H9 (cell line): ENCODE results near the gene ETFRF1. TPM values are rescaled to one million over a fixed set of nuclear protein-coding genes. Genes with fewer than 3 reads are reported as not detected.

Experiments used
- DNase-seq: peaks from one replicate; pipeline ENCODE4 v3.0.0-alpha.2; 2017
- H2AFZ ChIP-seq: one replicate; pipeline ENCODE4 v1.6.1; 2013; ENCODE audit warnings: mild to moderate bottlenecking, low read length, control low read depth, moderate library complexity
- H2AK5ac ChIP-seq: 2 replicates; pipeline ENCODE4 v1.6.1; 2013; ENCODE audit warnings: low read length, control low read depth, mixed read lengths; ENCODE audit not compliant: insufficient read length
- H2BK120ac ChIP-seq: one replicate; pipeline ENCODE4 v1.6.1; 2013; ENCODE audit warnings: low read depth, mild to moderate bottlenecking, low read length, control low read depth, inconsistent platforms; ENCODE audit not compliant: poor library complexity, severe bottlenecking
- H2BK12ac ChIP-seq: 2 replicates; pipeline ENCODE4 v1.6.1; 2013; ENCODE audit warnings: low read length, control low read depth, mixed read lengths, low read depth; ENCODE audit not compliant: insufficient read length
- H2BK15ac ChIP-seq: 2 replicates; pipeline ENCODE4 v1.6.1; 2013; ENCODE audit warnings: low read depth, low read length, control low read depth
- H2BK20ac ChIP-seq: one replicate; pipeline ENCODE4 v1.6.1; 2013; ENCODE audit warnings: low read depth, mild to moderate bottlenecking, low read length, control low read depth, inconsistent platforms; ENCODE audit not compliant: poor library complexity, severe bottlenecking
- H2BK5ac ChIP-seq: 2 replicates; pipeline ENCODE4 v1.6.1; 2013; ENCODE audit warnings: low read length, control low read depth, mixed read lengths; ENCODE audit not compliant: insufficient read length
- H3K14ac ChIP-seq: 2 replicates; pipeline ENCODE4 v1.6.1; 2013; ENCODE audit warnings: low read length, control low read depth; ENCODE audit not compliant: insufficient read depth
- H3K18ac ChIP-seq: 2 replicates; pipeline ENCODE4 v1.6.1; 2013; ENCODE audit warnings: low read depth, mild to moderate bottlenecking, mixed read lengths, low read length, control low read depth; ENCODE audit not compliant: insufficient read length
- H3K23ac ChIP-seq: 2 replicates; pipeline ENCODE4 v1.6.1; 2013; ENCODE audit warnings: low read length, control low read depth, mixed read lengths, low read depth; ENCODE audit not compliant: insufficient read length
- H3K23me2 ChIP-seq: 2 replicates; pipeline ENCODE4 v1.6.1; 2013; ENCODE audit warnings: low read depth, mild to moderate bottlenecking, mixed read lengths, low read length, control low read depth; ENCODE audit not compliant: insufficient read length, poor library complexity, severe bottlenecking
- H3K27ac ChIP-seq: 2 replicates; pipeline ENCODE4 v1.5.1; 2013; ENCODE audit warnings: low read length, control low read depth, mixed read lengths, low read depth; ENCODE audit not compliant: insufficient read length
- H3K27me3 ChIP-seq: 2 replicates; pipeline ENCODE4 v1.6.1; 2013; ENCODE audit warnings: low read length, control low read depth, inconsistent platforms; ENCODE audit not compliant: insufficient read depth
- H3K4ac ChIP-seq: 2 replicates; pipeline ENCODE4 v1.6.1; 2013; ENCODE audit warnings: low read depth, mild to moderate bottlenecking, control low read depth, inconsistent platforms, low read length, moderate library complexity
- H3K4me1 ChIP-seq: 2 replicates; pipeline ENCODE4 v1.6.1; 2013; ENCODE audit warnings: low read length, control low read depth, inconsistent platforms; ENCODE audit not compliant: insufficient read depth
- H3K4me2 ChIP-seq: 2 replicates; pipeline ENCODE4 v1.6.1; 2013; ENCODE audit warnings: low read length, control low read depth, mixed read lengths; ENCODE audit not compliant: insufficient read length, insufficient read depth
- H3K56ac ChIP-seq: 2 replicates; pipeline ENCODE4 v1.6.1; 2013; ENCODE audit warnings: low read depth, mild to moderate bottlenecking, mixed read lengths, low read length, control low read depth; ENCODE audit not compliant: insufficient read length
- H3K79me1 ChIP-seq: 2 replicates; pipeline ENCODE4 v1.6.1; 2013; ENCODE audit warnings: low read depth, mild to moderate bottlenecking, moderate library complexity, low read length, control low read depth, inconsistent platforms; ENCODE audit not compliant: insufficient read depth, poor library complexity, severe bottlenecking
- H3K79me2 ChIP-seq: 2 replicates; pipeline ENCODE4 v1.6.1; 2013; ENCODE audit warnings: low read length, control low read depth, inconsistent platforms; ENCODE audit not compliant: insufficient read depth
- H3K9ac ChIP-seq: 2 replicates; pipeline ENCODE4 v1.6.1; 2013; ENCODE audit warnings: low read length, control low read depth, mixed read lengths; ENCODE audit not compliant: insufficient read length; ENCODE audit errors: extremely low read depth
- H3K9me3 ChIP-seq: one replicate; pipeline ENCODE4 v1.6.1; 2013; ENCODE audit warnings: low read depth, low read length, inconsistent platforms; ENCODE audit not compliant: control insufficient read depth
- H3T11ph ChIP-seq: one replicate; pipeline ENCODE4 v1.6.1; 2013; ENCODE audit warnings: mild to moderate bottlenecking, low read length, control low read depth, inconsistent platforms
- H4K20me1 ChIP-seq: one replicate; pipeline ENCODE4 v1.6.1; 2013; ENCODE audit not compliant: control insufficient read depth, insufficient read length, insufficient read depth
- H4K5ac ChIP-seq: 2 replicates; pipeline ENCODE4 v1.6.1; 2013; ENCODE audit warnings: low read depth, mild to moderate bottlenecking, mixed read lengths, low read length, control low read depth; ENCODE audit not compliant: insufficient read length
- H4K8ac ChIP-seq: replicated peaks from 2 replicates; pipeline ENCODE4 v1.6.1; 2013; ENCODE audit warnings: low read length, control low read depth, mixed read lengths, low read depth; ENCODE audit not compliant: insufficient read length
- H4K91ac ChIP-seq: 2 replicates; pipeline ENCODE4 v1.6.1; 2013; ENCODE audit warnings: low read depth, mild to moderate bottlenecking, moderate library complexity, mixed read lengths, low read length, control low read depth; ENCODE audit not compliant: insufficient read length
- H3K27ac Mint-ChIP-seq, 3 experiments: 2 replicates in 2 of 3; 3 replicates in 1 of 3; pipeline ENCODE4 v1.8.0; 2020 to 2021; ENCODE audit warnings: mixed read lengths in 3 of 3, mild to moderate bottlenecking in 1 of 3, moderate library complexity in 1 of 3
- H3K27me3 Mint-ChIP-seq: 2 replicates; pipeline ENCODE4 v1.8.0; 2021; ENCODE audit warnings: low read depth, mild to moderate bottlenecking, moderate library complexity, mixed read lengths
- H3K36me3 Mint-ChIP-seq, 3 experiments: 2 replicates in 2 of 3; 3 replicates in 1 of 3; pipeline ENCODE4 v1.8.0; 2020 to 2021; ENCODE audit warnings: low read depth in 3 of 3, mixed read lengths in 3 of 3; ENCODE audit not compliant: insufficient read depth in 1 of 3
- H3K4me1 Mint-ChIP-seq, 2 experiments: 2 replicates each; pipeline ENCODE4 v1.8.0; 2020; ENCODE audit warnings: mixed read lengths in 2 of 2
- H3K4me3 Mint-ChIP-seq, 2 experiments: 2 replicates in 1 of 2; 3 replicates in 1 of 2; pipeline ENCODE4 v1.8.0; 2020 to 2021; ENCODE audit warnings: mild to moderate bottlenecking in 2 of 2, mixed read lengths in 2 of 2, moderate library complexity in 1 of 2
- H3K9me3 Mint-ChIP-seq, 2 experiments: 2 replicates in 1 of 2; 3 replicates in 1 of 2; pipeline ENCODE4 v1.8.0; 2020; ENCODE audit warnings: mild to moderate bottlenecking in 2 of 2, mixed read lengths in 2 of 2, moderate library complexity in 1 of 2
- CTCF ChIP-seq: fragments of 200-600 bp; sonication (generic); conservative IDR thresholded peaks from 3 replicates; pipeline ENCODE4 v1.8.0; 2021; ENCODE audit warnings: antibody characterized with exemption, mild to moderate bottlenecking
- WGBS: extraction: QIAGEN DNeasy Blood & Tissue Kit; methylation state at CpG from one replicate; pipeline ENCODE4 v1.1.7; 2013; ENCODE audit warnings: missing lambda C conversion rate, low lambda C conversion rate, mixed read lengths; ENCODE audit not compliant: insufficient read length; ENCODE audit errors: extremely low coverage; 5-methylcytosine and 5-hydroxymethylcytosine counted together
- total RNA-seq: library from RNA; stranded (reverse); gene quantifications from 2 replicates; pipeline ENCODE4 v1.2.1, GENCODE V29; 2021

The ETFRF1 gene
- total RNA-seq, 1 experiment from 2014 or later: 7.6 TPM

- Histone ChIP-seq H3K18ac (no peak overlapping the region), H3K79me1 (no peaks in the 10 kb centered on the region), H4K8ac (no peak overlapping the region), H3K27me3 (no peaks in the 10 kb centered on the region), H4K91ac (no peak overlapping the region), H3K23me2 (no peaks in the 10 kb centered on the region), H3K9ac (no peak overlapping the region), H3K14ac (no peak overlapping the region), H2AK5ac (no peak overlapping the region), H3K56ac (no peak overlapping the region), H3K4me2 (no peak overlapping the region), H3K23ac (no peak overlapping the region), H2BK20ac (no peak overlapping the region), H2BK120ac (no peak overlapping the region), H3K79me2 (no peaks in the 10 kb centered on the region), H2AFZ (no peak overlapping the region), H2BK5ac (no peak overlapping the region), H2BK12ac (no peak overlapping the region), H3K4ac (no peak overlapping the region), H4K20me1 (no peaks in the 10 kb centered on the region), H4K5ac (no peak overlapping the region), H3T11ph (no peak overlapping the region), H3K27ac (no peak overlapping the region), H2BK15ac (no peak overlapping the region), H3K9me3 (no peaks in the 10 kb centered on the region), H3K4me1 (no peaks in the 10 kb centered on the region)
- H3K9me3 Mint-ChIP-seq: no peaks in the 10 kb centered on the region; a peak in 1 of 5 replicates
- H3K36me3 Mint-ChIP-seq: no peaks in the 10 kb centered on the region
- WGBS: no CpG with 5 or more reads among the region's 3 CpGs
- no peaks in the 10 kb centered on the region; the same call in 1 of the 2 replicates for H3K27me3 Mint-ChIP-seq
- no peak for TF ChIP-seq CTCF
- DNase-seq: no peak
- no peak overlapping the region for H3K4me3 Mint-ChIP-seq
- H3K27ac Mint-ChIP-seq: no peak overlapping the region
- no peaks in the 10 kb centered on the region for H3K4me1 Mint-ChIP-seq
Observed at GRCh38 chr12:25182765-25183164, 12.3 kb upstream of the ETFRF1 start.
